K562 (cell line): ENCODE data around the gene KRT77. TPM values are rescaled to one million over a fixed set of nuclear protein-coding genes. Genes with fewer than 3 reads are reported as not detected.

Experiments
- BCOR ChIP-seq: fragments of 450-650 bp; IDR thresholded peaks from 2 replicates; pipeline ENCODE4 v1.6.1; 2016
- CBFA2T3 ChIP-seq: fragments of 450-650 bp; IDR thresholded peaks from 2 replicates; pipeline ENCODE4 v1.6.1; 2017
- HIVEP1 ChIP-seq: fragments of 250-450 bp; sonication (Bioruptor Pico); IDR thresholded peaks from 2 replicates; pipeline ENCODE4 v1.4.0; 2020; ENCODE audit warnings: mild to moderate bottlenecking
- IRF1 ChIP-seq: sonication (generic); formaldehyde crosslinking; IDR thresholded peaks from 2 replicates; pipeline ENCODE4 v1.8.0; 2022; ENCODE audit warnings: missing genetic modification reagents, mild to moderate bottlenecking, borderline replicate concordance
- KDM1A ChIP-seq, 2 experiments: fragments of 450-650 bp; IDR thresholded peaks; 2 replicates each; pipeline ENCODE4 v1.6.1; 2016; ENCODE audit warnings: mild to moderate bottlenecking in 2 of 2
- MAFF ChIP-seq: IDR thresholded peaks from 2 replicates; pipeline ENCODE4 v1.6.1; 2012; ENCODE audit warnings: low read length, improper control_type of control experiment
- MAX ChIP-seq: sonication (generic); formaldehyde crosslinking; IDR thresholded peaks from 2 replicates; pipeline ENCODE4 v1.9.0; 2022; ENCODE audit warnings: mild to moderate bottlenecking, missing genetic modification reagents
- MECOM ChIP-seq: fragments of 250-450 bp; sonication (Bioruptor Pico); IDR thresholded peaks from 2 replicates; pipeline ENCODE4 v1.8.0; 2022; ENCODE audit warnings: inconsistent platforms
- NBN ChIP-seq: fragments of 450-650 bp; IDR thresholded peaks from 2 replicates; pipeline ENCODE4 v1.6.1; 2016; ENCODE audit warnings: low read depth, mild to moderate bottlenecking
- PATZ1 ChIP-seq: fragments of 250-450 bp; sonication (Bioruptor Pico); IDR thresholded peaks from 2 replicates; pipeline ENCODE4 v1.5.0; 2020; ENCODE audit warnings: mild to moderate bottlenecking, borderline replicate concordance
- PBX2 ChIP-seq, 2 experiments: IDR thresholded peaks in 1 of 2; conservative IDR thresholded peaks in 1 of 2; 2 replicates each; pipeline ENCODE4 v1.6.1; 2016; ENCODE audit warnings: low read depth in 2 of 2, mild to moderate bottlenecking in 1 of 2, missing compliant biosample characterization in 1 of 2, missing genetic modification characterization in 1 of 2, moderate library complexity in 1 of 2
- SETDB1 ChIP-seq: IDR thresholded peaks from one replicate; pipeline ENCODE4 v1.6.1; 2012; ENCODE audit warnings: low read length, control low read depth, inconsistent platforms
- SOX6 ChIP-seq: fragments of 450-650 bp; IDR thresholded peaks from 2 replicates; pipeline ENCODE4 v1.6.1; 2014; ENCODE audit warnings: mild to moderate bottlenecking
- SREBF1 ChIP-seq: fragments of 150-350 bp; IDR thresholded peaks from 2 replicates; pipeline ENCODE4 v1.6.1; 2014; ENCODE audit warnings: antibody characterized with exemption, low read depth, low read length, borderline replicate concordance
- TAF9B ChIP-seq: fragments of 450-650 bp; IDR thresholded peaks from 2 replicates; pipeline ENCODE4 v1.6.1; 2018; ENCODE audit warnings: mild to moderate bottlenecking; ENCODE audit not compliant: partially characterized antibody
- TFAM ChIP-seq: fragments of 250-450 bp; sonication (Bioruptor Pico); conservative IDR thresholded peaks from 2 replicates; pipeline ENCODE4 v1.5.0; 2021; ENCODE audit warnings: mild to moderate bottlenecking, moderate library complexity
- THAP7 ChIP-seq: fragments of 250-450 bp; sonication (Bioruptor Pico); IDR thresholded peaks from 2 replicates; pipeline ENCODE4 v1.5.0; 2021
- ZFP30 ChIP-seq: fragments of 250-450 bp; sonication (Bioruptor Pico); IDR thresholded peaks from 2 replicates; pipeline ENCODE4 v1.8.0; 2022; ENCODE audit warnings: moderate library complexity, mild to moderate bottlenecking, inconsistent platforms, borderline replicate concordance
- ZNF212 ChIP-seq: fragments of 450-650 bp; formaldehyde crosslinking; IDR thresholded peaks from 2 replicates; pipeline ENCODE4 v1.4.0; 2020; ENCODE audit warnings: mild to moderate bottlenecking
- ZNF232 ChIP-seq: sonication (generic); formaldehyde crosslinking; IDR thresholded peaks from 2 replicates; pipeline ENCODE4 v1.8.0; 2022; ENCODE audit warnings: mild to moderate bottlenecking, missing genetic modification reagents
- ZNF354B ChIP-seq: fragments of 250-450 bp; sonication (Bioruptor Pico); IDR thresholded peaks from 2 replicates; pipeline ENCODE4 v1.4.0; 2020
- ZNF589 ChIP-seq: fragments of 200-800 bp; sonication (Bioruptor generic); IDR thresholded peaks from 2 replicates; pipeline ENCODE4 v1.6.1; 2016; ENCODE audit warnings: low read depth, missing genetic modification characterization, missing compliant biosample characterization
- ZNF699 ChIP-seq: fragments of 250-450 bp; sonication (Bioruptor Pico); IDR thresholded peaks from 2 replicates; pipeline ENCODE4 v1.8.0; 2021; ENCODE audit warnings: mild to moderate bottlenecking, moderate library complexity; ENCODE audit not compliant: insufficient replicate concordance
- polyA plus RNA-seq, 8 experiments: library from polyadenylated mRNA; depleted of rRNA in 4 of 8; stranded (reverse) in 5 of 8; unstranded in 3 of 8; fragments of >200 nt; fragmentation: Nextera tagmentation in 2 of 8; fragmentation: Illumina TruSeq in 1 of 8; extraction: Ambion mirVana in 2 of 8; extraction: Trizol in 1 of 8; gene quantifications; 2 replicates each; pipeline versions ENCODE4 v1.2.1 to v1.2.3, GENCODE V29; 2011 to 2014; ENCODE audit warnings: inconsistent platforms in 1 of 8, missing spikeins in 1 of 8
- total RNA-seq, 7 experiments: library from RNA; depleted of rRNA in 6 of 7; stranded (reverse); fragments of >200 nt in 6 of 7; fragmentation: Illumina TruSeq in 2 of 7; extraction: Trizol in 2 of 7; gene quantifications; 2 replicates each; pipeline versions ENCODE4 v1.2.1 to v1.2.3, GENCODE V29; 2011 to 2021; ENCODE audit warnings: low replicate concordance in 1 of 7

KRT77 gene
- total and polyA plus RNA-seq, 9 of the 15 experiments (the other 6 are each of a cell fraction or from before 2014, with no cell fraction given), result not detected

GRCh38 chr12:52703878-52704277 lies 554 bp upstream of the KRT77 start (continued):
- TF ChIP-seq BCOR, result no peak
- TF ChIP-seq PATZ1 (CRISPR knock-in tag), result no peak
- no peak for TF ChIP-seq MAFF
- no peak for TF ChIP-seq MAX (CRISPR knock-in tag)
- TF ChIP-seq SREBF1, result no peak
- no peak for TF ChIP-seq ZNF212
- TF ChIP-seq ZNF589 (CRISPR knock-in tag), result no peak
- TF ChIP-seq MECOM (CRISPR knock-in tag), result no peak
- no peak for TF ChIP-seq NBN
- TF ChIP-seq HIVEP1 (CRISPR knock-in tag), result no peak
- TF ChIP-seq PBX2 (CRISPR knock-in tag; IDR thresholded peaks at IDR 0.05; ENCODE audit: low read depth), result no peak
- no peak for TF ChIP-seq PBX2 (tag; conservative IDR thresholded peaks at IDR 0.05; ENCODE audit: low read depth)
- peak; percentile 86 for TF ChIP-seq CBFA2T3
- TF ChIP-seq SETDB1, result no peak
- TF ChIP-seq TFAM (CRISPR knock-in tag), result no peak
- TF ChIP-seq SOX6, result peak; percentile 45
- TF ChIP-seq ZNF699, result no peak
- TF ChIP-seq IRF1 (CRISPR knock-in tag), result no peak
- no peak for TF ChIP-seq THAP7 (CRISPR knock-in tag)
- TF ChIP-seq ZFP30 (CRISPR knock-in tag), result no peak
- TF ChIP-seq KDM1A (IDR thresholded peaks at IDR 0.05), result peak; percentile 92 to 93
- TF ChIP-seq ZNF232, result no peak
- no peak for TF ChIP-seq ZNF354B (CRISPR knock-in tag)
- TF ChIP-seq TAF9B, result no peak
